CD4-positive, alpha-beta T cell treated with Interleukin-6 at 100 ng/mL for 8 hours (primary cell): ENCODE results near the gene HOOK2.

ENCODE experiments used
- DNase-seq: peaks from one replicate; pipeline ENCODE4 v3.0.0-alpha.2; 2020; ENCODE audit warnings: mixed read lengths, low spot score

Gene HOOK2

GRCh38 chr19:12782424-12783290, 7.3 kb upstream of the HOOK2 start:
- DNase-seq: peak; percentile 93

GRCh38 chr19:12782174-12782423, 6.7 kb upstream of the HOOK2 start:
- no peak for DNase-seq

DNA sequence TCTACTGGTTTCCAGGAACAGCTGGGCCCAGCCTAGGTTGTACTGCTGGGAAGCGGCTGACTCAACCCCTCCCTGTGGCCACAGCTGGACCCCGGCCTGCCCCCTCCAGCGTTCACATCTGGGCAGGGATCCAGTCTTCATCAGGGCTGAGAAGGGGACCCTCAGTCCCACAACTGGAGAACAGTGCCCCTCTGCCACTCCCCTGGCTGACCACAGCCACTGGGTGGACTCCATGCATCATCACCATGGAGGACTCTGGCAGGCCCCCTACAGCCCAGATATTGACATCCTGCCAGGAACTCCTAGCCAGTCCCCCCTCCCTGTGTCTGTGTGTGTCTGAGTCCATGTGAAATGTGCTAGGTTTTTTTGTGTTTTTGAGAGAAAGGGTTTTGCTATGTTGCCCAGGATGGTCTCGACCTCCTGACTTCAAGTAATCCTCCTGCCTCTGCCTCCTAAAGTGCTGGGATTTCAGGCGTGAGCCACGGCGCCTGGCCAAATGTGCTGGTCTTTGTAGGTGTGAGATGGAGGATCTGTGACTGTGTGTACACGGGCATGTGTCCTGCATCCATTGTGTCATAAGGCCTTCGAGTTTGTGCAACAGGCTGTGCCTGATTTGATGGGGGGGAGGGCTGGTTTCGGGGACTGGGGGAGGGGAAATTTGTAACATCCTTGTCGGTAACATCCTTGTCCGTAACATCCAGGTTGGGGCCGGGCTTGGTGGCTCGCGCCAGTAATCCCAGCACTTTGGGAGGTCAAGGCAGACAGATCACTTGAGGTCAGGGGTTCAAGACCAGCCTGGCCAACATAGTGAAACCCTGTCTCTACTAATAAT, 4.0 kb upstream of the HOOK2 start:
- no peak for DNase-seq

DNA sequence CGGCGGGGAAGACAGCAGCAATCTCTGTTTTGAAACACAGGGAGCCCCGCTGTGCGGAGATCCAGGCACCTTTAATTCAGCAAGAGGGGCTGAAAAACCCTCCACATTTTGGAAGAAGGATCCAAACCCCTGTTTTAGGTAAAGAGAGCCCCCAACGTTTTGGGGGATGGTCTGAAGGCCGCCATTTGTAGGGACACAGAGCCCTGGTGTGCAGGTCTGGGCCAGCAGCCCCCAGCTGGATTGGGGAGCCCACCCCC, 3.5 kb upstream of the HOOK2 start:
- DNase-seq: no peak

DNA sequence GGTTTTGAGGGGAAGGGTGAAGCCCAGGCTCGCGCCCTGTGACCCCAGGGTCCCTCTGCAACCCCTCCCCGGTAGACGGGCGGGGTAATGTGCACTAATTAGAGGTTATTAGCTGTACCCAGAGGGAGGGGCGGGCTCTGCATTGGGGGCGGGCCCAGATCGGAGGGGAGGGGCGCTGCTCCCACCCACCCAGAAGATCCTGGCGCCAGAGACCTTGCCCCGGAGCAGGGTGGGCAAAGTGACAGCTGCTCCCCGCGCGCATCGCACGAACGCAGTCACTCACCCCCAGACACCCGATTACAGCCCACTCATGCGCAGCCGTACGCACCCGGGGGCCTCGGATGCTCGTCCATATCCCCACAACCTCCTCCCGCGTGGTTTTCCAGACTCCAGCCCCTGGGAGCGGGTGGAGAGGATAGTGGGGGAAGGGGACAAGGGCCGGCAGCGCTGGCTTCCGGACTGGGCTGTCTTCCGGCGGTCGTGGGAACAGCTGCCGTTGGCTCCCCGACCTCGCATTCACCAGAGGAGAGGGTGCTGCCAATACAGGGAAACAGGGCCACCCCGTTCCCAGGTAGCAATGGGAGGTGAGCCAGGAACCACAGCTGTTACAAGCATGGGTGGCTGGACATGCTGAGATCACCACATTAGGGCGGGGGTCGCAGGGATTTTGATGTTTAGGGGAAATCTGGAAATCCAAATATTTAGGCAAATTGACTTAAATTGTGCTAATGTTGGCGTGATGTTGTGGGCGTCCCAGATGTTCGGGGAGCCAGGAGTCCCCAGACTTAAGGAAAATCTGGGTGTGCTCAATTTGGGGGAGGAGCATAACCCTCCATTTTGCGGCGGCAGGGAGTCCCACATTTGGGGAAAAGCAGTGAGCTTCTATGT, 2.9 kb upstream of the HOOK2 start:
- peak; percentile 29 for DNase-seq

GRCh38 chr19:12777217-12778016, 2.1 kb upstream of the HOOK2 start:
- DNase-seq: peak; percentile 74

DNA sequence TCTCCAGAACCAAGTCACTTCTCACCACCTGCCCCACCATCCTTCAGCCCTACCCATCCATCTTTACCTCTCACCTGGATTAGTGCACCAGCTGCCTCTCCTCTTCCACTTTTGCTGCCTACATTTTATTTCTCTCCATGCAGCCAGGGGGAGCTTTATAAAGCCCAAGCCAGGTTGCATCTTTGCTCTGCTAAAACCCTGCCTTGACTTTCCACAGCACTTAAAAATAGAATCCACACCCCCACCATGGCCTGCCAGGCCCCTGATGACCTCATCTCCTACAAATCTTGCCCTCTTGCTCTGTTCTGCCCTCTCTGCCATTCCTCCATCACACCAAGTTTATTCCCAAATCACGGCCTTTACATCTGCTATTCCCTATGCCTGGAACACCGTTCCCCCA, 1.8 kb downstream of the HOOK2 start:
- no peak for DNase-seq

DNA sequence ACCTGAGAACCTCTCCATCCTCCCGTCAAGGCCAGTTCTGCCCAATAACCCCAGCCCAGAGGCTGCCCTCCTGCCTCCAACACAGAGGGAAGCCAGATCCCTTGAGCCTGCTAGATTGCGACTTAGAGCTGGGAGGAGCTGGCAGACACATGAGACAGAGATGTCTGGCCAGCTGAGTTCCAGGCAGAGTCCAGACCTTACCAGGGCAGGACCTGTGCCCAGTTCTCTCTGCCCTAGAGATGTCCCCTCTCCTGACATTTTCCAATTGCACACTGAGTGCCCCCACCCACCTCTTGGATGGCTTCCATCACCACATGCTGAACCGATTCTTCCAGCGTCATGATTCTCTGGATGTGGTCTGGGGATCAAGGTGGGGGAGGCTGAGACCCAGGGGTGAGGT, 3.0 kb downstream of the HOOK2 start:
- DNase-seq: no peak

DNA sequence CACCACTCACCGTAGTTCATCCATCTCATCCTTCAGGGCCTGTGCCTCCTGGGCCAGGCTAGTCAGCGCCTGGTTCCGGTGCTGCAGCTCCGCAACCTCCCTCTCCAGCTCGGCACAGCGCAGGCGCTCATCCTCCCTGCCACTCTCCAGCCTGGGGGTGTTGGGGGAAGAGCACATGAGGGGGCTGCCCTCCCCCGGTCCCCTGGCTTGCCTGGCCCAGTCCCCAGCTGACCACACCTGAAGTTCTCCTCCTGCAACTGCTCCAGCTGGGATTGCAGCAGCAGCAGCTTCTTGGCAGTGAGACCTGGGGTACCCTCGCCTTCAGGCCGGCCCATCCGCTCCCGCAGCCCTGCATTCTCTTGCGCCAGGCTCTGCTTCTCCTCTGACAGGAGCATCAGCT, 4.4 kb downstream of the HOOK2 start:
- DNase-seq: no peak

- DNase-seq: peak; percentile 65
Measured at GRCh38 chr19:12769689-12770088, 5.7 kb downstream of the HOOK2 start.

- DNase-seq: no peak
Measured at GRCh38 chr19:12767666-12768065, 7.7 kb downstream of the HOOK2 start.

- no peak for DNase-seq
Measured at GRCh38 chr19:12767150-12767549, 8.2 kb downstream of the HOOK2 start.

DNA sequence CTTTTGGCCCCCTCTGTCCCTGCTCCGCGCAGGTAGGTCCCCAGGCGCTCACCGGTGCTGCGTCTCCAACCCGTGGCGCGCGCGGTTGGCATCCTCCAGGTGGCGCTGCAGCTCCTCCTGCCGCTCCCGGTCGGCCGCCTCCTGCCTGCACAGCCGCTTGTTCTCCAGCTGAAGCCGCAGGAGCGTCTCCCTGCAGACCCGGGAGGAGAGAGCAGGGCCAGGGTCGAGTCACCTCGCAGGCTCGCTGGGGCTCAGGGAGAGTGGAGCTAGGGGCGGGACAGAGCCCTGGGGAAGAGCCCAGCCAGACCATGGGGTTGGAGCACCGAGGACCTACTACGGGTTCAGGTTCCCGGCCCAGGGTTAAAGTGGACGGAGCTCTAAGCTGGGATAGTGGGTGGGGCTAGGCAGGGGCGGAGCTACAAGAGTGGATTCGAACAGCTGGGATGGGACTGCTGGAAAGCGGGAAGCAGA, 9.3 kb downstream of the HOOK2 start:
- peak; percentile 65 for DNase-seq

- DNase-seq: no peak
Measured at GRCh38 chr19:12764698-12765097, 10.7 kb downstream of the HOOK2 start.

GRCh38 chr19:12763100-12763499, 12.3 kb downstream of the HOOK2 start:
- DNase-seq: no peak

DNA sequence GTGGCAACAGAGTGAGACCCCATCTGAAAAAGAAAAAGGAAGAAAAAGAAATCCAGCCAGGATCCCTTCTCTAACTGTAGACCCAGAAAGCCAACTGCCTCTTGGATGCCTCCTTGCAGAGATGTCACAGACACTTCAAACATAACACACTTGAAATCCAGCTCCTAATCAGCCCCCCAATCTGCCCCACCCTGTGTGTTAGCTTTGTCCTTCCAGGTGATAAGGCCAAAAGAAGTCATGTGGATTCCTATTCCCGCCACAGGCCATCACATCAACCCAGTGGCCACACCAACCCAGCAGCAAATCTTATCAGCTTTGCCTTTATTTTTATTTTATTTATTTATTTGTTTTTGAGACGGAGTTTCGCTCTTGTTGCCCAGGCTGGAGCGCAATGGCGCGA, 15.7 kb downstream of the HOOK2 start:
- no peak for DNase-seq

GRCh38 chr19:12757544-12758274, 17.6 kb downstream of the HOOK2 start:
- DNase-seq: peak; percentile 43

DNA sequence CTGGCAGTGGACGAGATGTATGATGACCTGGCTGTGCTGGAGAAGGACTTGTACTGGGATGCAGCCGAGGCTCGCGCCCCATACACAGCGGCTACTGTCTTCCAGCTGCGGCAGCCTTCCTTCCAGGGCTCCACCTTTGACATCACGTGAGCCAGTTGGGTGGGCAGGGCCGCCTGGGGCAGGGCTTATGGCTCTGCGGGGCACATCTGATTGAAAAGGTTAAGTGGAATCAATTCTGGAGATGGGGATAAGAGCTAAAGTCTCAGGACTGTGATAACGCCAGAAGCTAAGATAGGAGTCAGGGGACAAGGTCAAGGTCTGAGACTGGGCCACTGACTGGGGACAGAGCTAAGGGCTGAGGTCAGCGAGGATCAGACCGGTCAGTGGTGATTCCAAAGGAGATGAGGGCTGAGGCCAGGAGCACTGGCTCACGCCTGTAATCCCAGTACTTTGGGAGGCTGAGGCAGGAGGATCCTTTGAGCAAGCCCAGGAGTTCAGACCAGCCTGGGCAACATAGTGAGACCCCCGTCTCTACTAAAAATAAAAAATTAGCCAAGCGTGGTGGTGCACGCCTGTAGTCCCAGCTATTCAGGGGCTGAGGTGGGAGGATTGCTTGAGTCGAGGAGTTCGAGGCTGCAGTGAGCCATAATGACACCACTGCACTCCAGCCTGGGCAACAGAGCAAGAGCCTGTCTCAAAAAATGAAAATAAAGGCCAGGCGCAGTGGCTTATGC, 19.0 kb downstream of the HOOK2 start:
- DNase-seq: no peak

GRCh38 chr19:12754465-12755196, 20.7 kb downstream of the HOOK2 start:
- DNase-seq: no peak
